HL-60 (cell line): ENCODE measurements around the gene CEACAM4.
A peak's percentile ranks its signal among the peaks of the same experiment; 100 is the strongest.

Experiments
- DNase-seq, 2 experiments: peaks; one replicate each; pipeline ENCODE4 v3.0.0-alpha.2; 2010 to 2020; ENCODE audit warnings: low read depth in 1 of 2, low spot score in 1 of 2
- H3K27ac ChIP-seq: fragments of 250-450 bp; sonication (Bioruptor Pico); replicated peaks from 2 replicates; pipeline ENCODE4 v1.5.1; 2020; ENCODE audit warnings: mild to moderate bottlenecking, moderate library complexity
- H3K27me3 ChIP-seq: fragments of 250-450 bp; sonication (Bioruptor Pico); 2 replicates; pipeline ENCODE4 v1.5.1; 2021; ENCODE audit warnings: mild to moderate bottlenecking, moderate library complexity; ENCODE audit not compliant: insufficient read depth, poor library complexity, severe bottlenecking
- H3K4me3 ChIP-seq: replicated peaks from 2 replicates; pipeline ENCODE4 v1.5.1; 2011; ENCODE audit warnings: mild to moderate bottlenecking, control low read depth, low read length; ENCODE audit not compliant: insufficient read depth
- CTCF ChIP-seq: IDR thresholded peaks from one replicate; pipeline ENCODE4 v1.5.1; 2011; ENCODE audit warnings: low read length, control low read depth, inconsistent platforms; ENCODE audit not compliant: insufficient read depth
- GABPA ChIP-seq: IDR thresholded peaks from 2 replicates; pipeline ENCODE4 v1.6.1; 2012; ENCODE audit warnings: low read depth
- POLR2AphosphoS5 ChIP-seq: IDR thresholded peaks from 2 replicates; pipeline ENCODE4 v1.6.1; 2012; ENCODE audit warnings: low read depth
- REST ChIP-seq: IDR thresholded peaks from 2 replicates; pipeline ENCODE4 v1.6.1; 2012; ENCODE audit warnings: low read depth; ENCODE audit not compliant: insufficient replicate concordance
- SPI1 ChIP-seq: IDR thresholded peaks from 2 replicates; pipeline ENCODE4 v1.6.1; 2012; ENCODE audit warnings: low read depth, mild to moderate bottlenecking, borderline replicate concordance

The CEACAM4 gene

GRCh38 chr19:41637484-41637883, 10.6 kb upstream of the CEACAM4 start:
- no peaks in the 10 kb centered on the region for H3K27me3 ChIP-seq
- TF ChIP-seq CTCF (no peak), POLR2AphosphoS5 (peak; percentile 81), SPI1 (peak; percentile 52; the same call in 1 of the 2 replicates)
- no peak overlapping the region for H3K4me3 ChIP-seq
- DNase-seq = peak; percentile 71 to 95
- peak overlapping the region; percentile 79 for H3K27ac ChIP-seq

- no peak for DNase-seq
- no peak for TF ChIP-seq POLR2AphosphoS5
- no peak for TF ChIP-seq CTCF
- TF ChIP-seq REST = no peak
- TF ChIP-seq GABPA = no peak
- no peak for TF ChIP-seq SPI1
- H3K27me3 ChIP-seq = no peaks in the 10 kb centered on the region
- no peak overlapping the region; the same call in 1 of the 2 replicates for H3K27ac ChIP-seq
- H3K4me3 ChIP-seq = no peak overlapping the region
Observed at GRCh38 chr19:41627966-41628675, 1.2 kb upstream of the CEACAM4 start.

GRCh38 chr19:41626278-41626677, 596 bp downstream of the CEACAM4 start:
- DNase-seq = no peak
- H3K4me3 ChIP-seq = peak overlapping the region; percentile 55
- H3K27me3 ChIP-seq = no peaks in the 10 kb centered on the region
- peak overlapping the region; percentile 70 for H3K27ac ChIP-seq
- TF ChIP-seq CTCF = no peak
- no peak for TF ChIP-seq GABPA
- TF ChIP-seq POLR2AphosphoS5 = no peak
- TF ChIP-seq SPI1 = no peak
- no peak for TF ChIP-seq REST
